ENCODE measurements around the gene GPER1. TPM values are rescaled to one million over a fixed set of nuclear protein-coding genes. Genes with fewer than 3 reads are reported as not detected.
A peak's percentile ranks its signal among the peaks of the same experiment; 100 is the strongest.

GPER1 gene
- total and polyA plus RNA-seq, 12 donors = 1.9 to 44.1 (median 20.1) TPM

DNA sequence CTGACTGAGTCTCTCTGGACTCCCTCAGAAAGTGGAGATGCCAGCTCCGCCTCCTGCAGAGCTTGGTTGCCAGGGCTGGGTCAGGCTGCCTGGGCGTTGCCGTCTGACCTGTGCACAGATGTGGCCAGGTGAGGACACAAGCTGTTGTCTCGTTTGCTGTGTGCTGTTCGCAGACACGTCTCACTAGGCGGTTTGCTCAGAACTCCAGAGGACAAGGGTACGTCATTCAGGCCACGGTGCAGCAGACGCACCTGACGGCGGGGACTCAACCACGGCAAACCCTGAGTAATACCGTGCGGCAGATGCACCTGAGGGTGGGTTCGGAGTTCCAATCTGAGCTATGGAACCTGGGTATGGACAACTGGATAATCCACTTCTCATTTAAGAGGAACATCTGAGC, 11.7 kb downstream of the GPER1 start:
- DNase-seq = no peak
- 89 to 96% (median 94%) methylated on average over 3 to 16 of the region's 16 CpGs for WGBS, 4 donors
- intact Hi-C loops (cut with DNase I) = no loop called here
- no peak for TF ChIP-seq CTCF (IDR thresholded peaks at IDR 0.05)
- no peaks in the 10 kb centered on the region for H3K36me3 ChIP-seq (replicated peaks in 1 of 2)
- no peaks in the 10 kb centered on the region for H3K9me3 ChIP-seq (replicated peaks in 1 of 3)
- H3K27ac ChIP-seq = no peak overlapping the region
- no peak overlapping the region for H3K4me3 ChIP-seq
- H3K27me3 ChIP-seq = no peaks in the 10 kb centered on the region
- H3K4me1 ChIP-seq (replicated peaks in 1 of 2) = no peaks in the 10 kb centered on the region

- WGBS, 4 donors = 48 to 81% (median 78%) methylated on average over 3 to 14 of the region's 14 CpGs; no CpG with 5 or more reads in 1 of the 4 donors
- Histone ChIP-seq H3K36me3 (replicated peaks in 1 of 2) (no peaks in the 10 kb centered on the region), H3K27ac (no peak overlapping the region), H3K27me3 (no peaks in the 10 kb centered on the region), H3K4me1 (replicated peaks in 1 of 2) (no peaks in the 10 kb centered on the region), H3K4me3 (no peak overlapping the region), H3K9me3 (replicated peaks in 1 of 3) (no peaks in the 10 kb centered on the region)
- no peak for DNase-seq
- intact Hi-C loops (cut with DNase I) = no loop called here
- TF ChIP-seq POLR2A (IDR thresholded peaks at IDR 0.05) = no peak
- TF ChIP-seq CTCF (IDR thresholded peaks at IDR 0.05) = no peak
Measured at GRCh38 chr7:1100386-1100785, 12.5 kb downstream of the GPER1 start.

GRCh38 chr7:1100834-1101562, 13.1 kb downstream of the GPER1 start:
- no peak for DNase-seq
- intact Hi-C loops (cut with DNase I) = no loop called here
- H3K27ac ChIP-seq = no peak overlapping the region
- H3K27me3 ChIP-seq = no peaks in the 10 kb centered on the region
- no peaks in the 10 kb centered on the region for H3K4me1 ChIP-seq (replicated peaks in 1 of 2)
- H3K36me3 ChIP-seq (replicated peaks in 1 of 2) = no peaks in the 10 kb centered on the region
- no peak for TF ChIP-seq CTCF (IDR thresholded peaks at IDR 0.05)
- TF ChIP-seq POLR2A (IDR thresholded peaks at IDR 0.05) = no peak
- no peak overlapping the region for H3K4me3 ChIP-seq
- no peaks in the 10 kb centered on the region for H3K9me3 ChIP-seq (replicated peaks in 1 of 3)
- 83 to 88% (median 87%) methylated on average over 17 to 34 of the region's 34 CpGs for WGBS, 4 donors

DNA sequence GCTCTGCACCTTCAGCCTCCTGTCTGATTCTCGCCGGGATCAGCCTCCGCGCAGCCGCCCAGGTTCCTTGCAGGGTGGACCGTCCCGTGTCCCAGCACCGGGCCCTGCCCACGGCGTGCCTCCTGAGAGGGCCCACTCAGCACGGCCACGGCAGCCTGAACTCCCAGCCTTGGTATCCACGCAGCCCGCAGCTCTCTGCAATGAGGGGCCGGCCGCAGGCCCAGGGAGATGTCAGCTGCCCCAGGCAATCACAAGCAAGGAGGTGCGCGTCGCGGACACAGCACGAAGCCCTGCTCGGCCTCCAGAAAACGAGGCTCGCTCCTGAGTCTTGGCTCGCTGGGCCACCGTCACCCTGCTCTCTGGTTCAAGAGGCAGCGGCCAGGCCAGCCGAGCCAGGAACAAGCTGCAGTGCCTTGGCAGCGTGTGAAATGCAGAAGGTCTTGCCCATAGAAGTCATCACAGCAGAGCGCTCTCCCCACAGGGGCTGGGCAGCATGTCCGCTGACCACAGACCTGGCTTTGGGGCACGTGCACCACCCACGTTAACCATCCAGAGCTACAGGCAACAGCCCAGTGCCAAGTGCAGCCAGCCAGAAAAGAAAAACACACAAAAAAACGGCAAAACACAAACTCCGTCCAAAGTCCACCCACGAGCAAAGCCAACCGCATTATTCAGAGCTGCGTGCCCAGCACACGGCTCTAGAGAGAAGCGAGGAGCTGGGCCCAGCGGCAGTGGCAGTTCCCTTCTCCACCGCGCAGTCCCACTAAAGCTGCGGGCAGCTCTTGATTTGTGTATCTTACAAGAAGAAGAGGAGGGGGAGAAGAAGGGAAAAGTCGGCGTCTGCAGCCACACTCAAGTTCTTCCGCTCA, 13.9 kb downstream of the GPER1 start:
- Histone ChIP-seq H3K27me3 (no peaks in the 10 kb centered on the region), H3K27ac (no peak overlapping the region), H3K36me3 (replicated peaks in 1 of 2) (no peaks in the 10 kb centered on the region), H3K9me3 (replicated peaks in 1 of 3) (no peaks in the 10 kb centered on the region), H3K4me3 (no peak overlapping the region), H3K4me1 (replicated peaks in 1 of 2) (no peaks in the 10 kb centered on the region)
- DNase-seq = peak in 1 of 7 donors; percentile 10
- TF ChIP-seq POLR2A (IDR thresholded peaks at IDR 0.05) (no peak), CTCF (IDR thresholded peaks at IDR 0.05) (no peak)
- intact Hi-C loops (cut with DNase I) = no loop called here
- 88 to 94% (median 91%) methylated on average over 24 to 47 of the region's 47 CpGs for WGBS, 4 donors

All from adrenal gland (tissue), 12 donors.